MV-4-11 (cell line): ENCODE data around the gene TLE2.
"Not testable (repeated sequence)": the region's sequence is repeated elsewhere in the genome, so short reads cannot be mapped to it uniquely, and the experiment has no call there.

Experiments
- DNase-seq: peaks from one replicate; lab custom pipeline; 2025; lab: John Stamatoyannopoulos, UW

TLE2 gene

GRCh38 chr19:3055741-3056416 is 26.8 kb upstream of the TLE2 start:
- DNase-seq, result no peak

- DNase-seq, result no peak
Observed at GRCh38 chr19:3054972-3055740, 26.1 kb upstream of the TLE2 start.

DNA sequence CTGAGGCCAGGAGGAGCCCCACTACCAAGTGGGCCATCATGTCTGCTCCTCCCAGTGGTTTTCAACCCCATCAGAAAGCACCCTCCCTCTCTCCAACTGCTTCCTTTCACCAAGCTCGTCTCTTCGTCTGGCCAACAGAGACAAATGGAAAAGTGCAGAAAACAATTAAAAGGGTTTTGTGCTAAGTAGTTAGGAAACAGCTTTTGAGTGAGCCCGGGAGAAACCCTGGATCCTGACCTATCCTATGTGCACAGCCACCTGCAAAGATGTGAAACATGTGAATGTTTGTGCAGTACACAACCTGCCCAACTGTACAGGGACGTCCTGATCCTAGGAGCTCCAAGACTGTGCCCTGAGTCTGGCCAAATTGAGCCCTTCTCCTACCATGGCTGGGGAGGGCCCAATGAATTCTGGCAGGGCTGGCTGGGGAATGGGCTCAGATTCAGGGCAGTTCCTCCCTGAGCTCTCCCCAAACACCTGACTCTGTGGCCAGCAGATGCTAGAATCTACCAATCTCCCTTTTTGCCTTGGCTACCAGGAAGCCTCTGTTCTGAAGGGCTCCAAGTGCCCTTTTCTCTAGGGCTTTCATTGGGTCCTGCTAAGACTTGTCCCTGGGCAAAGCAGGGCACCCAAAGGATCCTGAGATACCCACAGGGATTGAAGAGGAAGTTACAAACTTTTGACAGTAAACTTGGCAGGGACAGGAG is 25.3 kb upstream of the TLE2 start:
- no peak for DNase-seq

DNA sequence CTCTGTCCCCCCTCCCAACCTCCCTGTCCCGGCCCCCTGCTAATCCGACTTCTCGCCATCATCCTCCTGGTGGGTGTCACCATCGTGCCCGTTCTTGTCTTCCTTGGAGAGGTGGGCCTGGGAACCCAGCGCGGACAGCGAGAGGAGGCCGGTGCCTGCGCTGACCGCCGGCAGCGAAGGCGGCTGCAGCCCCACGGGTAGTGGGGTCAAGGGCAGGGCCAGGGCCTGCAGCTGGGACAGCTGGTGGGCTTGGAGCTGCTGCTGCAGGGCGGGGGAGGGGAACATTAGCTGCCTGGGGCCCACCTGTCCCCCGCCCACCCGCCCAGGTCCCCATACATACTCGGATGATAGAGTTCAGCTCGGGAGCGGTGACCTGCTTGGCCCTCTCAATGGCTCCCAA is 24.7 kb upstream of the TLE2 start:
- DNase-seq, result no peak

- no peak for DNase-seq
Observed at GRCh38 chr19:3053218-3053621, 24.1 kb upstream of the TLE2 start.

GRCh38 chr19:3050016-3050415 is 20.9 kb upstream of the TLE2 start:
- not testable (repeated sequence) for DNase-seq

DNA sequence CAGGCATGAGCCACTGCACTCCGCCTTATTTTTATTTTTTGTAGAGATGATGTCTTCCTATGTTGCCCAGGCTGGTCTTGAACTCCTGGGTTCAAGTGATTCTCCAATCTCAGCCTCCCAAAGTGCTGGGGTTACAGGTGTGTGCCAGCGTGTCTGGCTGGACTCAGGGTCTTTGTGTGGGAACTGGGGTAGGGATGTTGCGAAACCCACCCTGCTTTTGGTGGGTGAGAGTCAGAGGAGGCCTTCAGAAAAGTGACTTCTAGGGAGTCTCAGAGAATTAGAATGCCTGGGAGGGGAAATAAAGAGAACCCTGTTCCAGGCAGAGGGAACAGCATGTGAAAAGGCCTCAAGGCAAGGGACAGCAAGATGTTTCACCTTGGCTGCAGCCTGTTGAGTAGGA is 20.0 kb upstream of the TLE2 start:
- no peak for DNase-seq

DNA sequence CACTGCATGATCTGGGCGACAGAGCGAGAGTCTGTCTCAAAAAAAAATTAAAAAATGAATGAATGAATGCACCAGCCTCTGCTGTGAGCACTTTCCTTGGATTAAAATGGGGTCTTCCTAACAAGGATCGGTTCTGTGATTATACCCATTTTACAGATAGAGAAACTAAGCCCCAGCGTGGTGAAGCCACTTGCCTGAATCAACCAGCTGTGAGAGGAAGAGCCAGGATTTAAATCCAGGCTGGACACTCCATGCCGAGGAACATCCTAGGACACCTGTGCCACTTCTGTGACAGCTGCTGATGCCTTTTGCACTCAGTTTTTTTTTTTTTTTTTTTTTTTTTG is 19.1 kb upstream of the TLE2 start:
- no peak for DNase-seq

DNA sequence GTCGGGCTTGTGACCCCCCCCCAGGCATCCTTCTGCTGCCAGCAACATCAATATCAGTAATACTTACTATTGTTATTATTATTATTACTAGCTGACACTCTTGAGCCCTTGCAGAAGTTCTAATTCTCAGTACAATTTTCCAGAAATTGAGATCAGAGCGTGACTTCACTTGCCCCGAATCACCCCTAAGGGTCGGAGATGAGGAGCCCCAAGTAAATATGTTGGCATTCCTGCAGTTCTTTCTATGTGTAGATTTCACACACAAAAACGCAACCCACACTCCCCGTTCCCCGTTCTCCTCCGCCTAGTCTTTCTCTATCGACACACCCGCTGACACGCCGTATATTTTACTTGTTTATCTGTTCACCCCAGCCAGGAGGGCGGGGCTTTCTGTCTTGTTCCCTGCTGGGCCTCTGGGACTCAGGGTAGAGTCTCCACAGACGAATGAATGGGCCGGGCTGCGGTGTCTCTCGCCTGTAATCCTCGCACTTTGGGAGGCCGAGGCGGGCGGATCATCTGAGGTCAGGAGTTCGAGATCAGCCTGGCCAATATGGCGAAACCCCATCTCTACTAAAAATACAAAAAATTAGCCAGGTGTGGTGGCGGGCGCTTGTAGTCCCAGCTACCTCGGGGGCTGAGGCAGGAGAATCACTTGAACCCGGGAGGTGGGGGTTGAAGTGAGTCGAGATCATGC is 18.6 kb upstream of the TLE2 start:
- peak; percentile 81 for DNase-seq

DNA sequence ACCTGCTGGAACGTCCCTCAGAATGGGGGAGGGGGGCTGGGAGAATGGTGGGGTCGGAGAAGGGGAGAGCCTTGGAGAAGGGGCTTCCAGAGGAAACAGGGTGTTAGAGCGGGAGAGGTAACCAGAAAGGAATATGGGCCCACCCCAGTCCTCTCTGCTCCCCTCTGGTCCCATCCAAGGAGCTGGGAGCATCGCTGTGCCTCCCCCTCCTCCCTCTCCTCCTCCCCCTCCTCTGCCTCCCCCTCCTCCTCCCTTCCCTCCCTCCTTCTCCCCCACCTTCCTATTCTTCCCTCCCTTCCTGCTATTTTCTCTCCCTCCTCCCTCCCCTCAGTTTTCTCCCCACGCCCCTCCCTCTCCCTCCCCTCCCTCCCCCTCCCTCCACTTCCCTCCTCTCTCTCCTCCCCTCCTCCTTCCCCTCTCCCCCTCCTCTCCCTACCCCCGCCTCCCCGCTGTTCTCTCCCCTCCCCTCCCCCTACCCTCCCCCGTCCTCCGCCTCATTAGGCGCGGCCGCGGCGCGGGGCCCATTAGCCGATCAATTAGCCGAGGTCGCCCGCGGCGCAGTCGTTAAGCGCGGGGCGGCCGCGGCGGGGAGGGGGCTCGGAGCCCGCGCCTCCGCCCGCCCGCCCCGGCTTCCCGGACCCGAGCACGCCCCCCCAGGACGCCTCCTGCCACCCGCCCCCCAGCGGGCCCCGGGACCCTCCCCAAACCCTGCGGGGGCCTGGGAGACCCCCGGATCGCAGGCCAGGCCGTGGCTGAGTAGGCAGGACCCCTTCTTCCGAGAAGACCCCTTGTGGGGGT is 17.8 kb upstream of the TLE2 start:
- no peak for DNase-seq

GRCh38 chr19:3045885-3046697 is 17.0 kb upstream of the TLE2 start:
- no peak for DNase-seq

DNA sequence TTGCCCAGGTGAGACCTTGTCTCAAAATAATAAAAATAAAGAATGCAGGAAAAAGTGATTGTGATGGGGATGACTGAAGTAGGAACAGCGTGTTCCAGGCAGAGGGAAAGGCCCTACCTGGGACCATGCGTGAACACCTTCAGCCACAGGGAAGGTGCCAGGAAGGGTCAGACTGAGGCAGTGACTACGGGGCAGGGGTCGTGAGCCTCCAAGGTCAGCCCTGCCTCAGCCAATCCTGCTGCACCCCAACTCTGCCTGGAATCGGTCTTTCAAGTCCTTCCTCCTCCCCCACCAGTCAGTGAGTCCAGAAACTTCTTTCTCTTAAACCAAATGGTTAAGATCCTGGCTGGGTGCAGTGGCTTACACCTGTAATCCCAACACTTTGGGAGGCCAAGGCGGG is 16.1 kb upstream of the TLE2 start:
- DNase-seq, result no peak

DNA sequence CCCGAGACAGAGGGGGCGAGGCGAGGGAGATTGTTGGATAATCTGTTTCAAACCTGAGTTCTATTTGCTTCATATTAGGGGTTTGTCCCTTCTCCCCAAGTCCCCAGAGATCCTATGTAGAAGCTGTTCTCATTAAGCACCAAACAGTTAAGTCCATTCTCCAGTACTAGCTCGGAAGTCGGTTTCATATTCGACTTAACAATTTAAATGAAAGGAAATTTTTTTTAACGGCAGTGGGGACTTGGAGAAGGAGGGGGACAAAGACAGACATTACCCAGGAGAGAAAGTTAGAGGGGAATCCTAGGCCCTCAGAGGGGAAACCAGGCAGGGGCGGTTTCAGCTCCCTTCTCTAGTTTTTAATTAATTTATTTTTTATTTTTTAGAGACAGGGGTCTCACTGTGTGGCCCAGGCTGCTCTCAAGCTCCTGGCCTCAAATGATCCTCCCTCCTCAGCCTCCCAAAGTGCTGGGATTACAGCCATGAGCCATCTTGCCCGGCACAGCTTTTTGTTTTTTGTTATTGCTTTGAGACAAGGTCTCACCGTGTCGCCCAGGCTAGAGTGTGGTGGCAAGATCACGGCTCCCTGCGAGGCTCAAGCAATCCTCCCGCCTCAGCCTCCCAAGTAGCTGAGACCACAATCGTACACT is 13.7 kb upstream of the TLE2 start:
- DNase-seq, result no peak

DNA sequence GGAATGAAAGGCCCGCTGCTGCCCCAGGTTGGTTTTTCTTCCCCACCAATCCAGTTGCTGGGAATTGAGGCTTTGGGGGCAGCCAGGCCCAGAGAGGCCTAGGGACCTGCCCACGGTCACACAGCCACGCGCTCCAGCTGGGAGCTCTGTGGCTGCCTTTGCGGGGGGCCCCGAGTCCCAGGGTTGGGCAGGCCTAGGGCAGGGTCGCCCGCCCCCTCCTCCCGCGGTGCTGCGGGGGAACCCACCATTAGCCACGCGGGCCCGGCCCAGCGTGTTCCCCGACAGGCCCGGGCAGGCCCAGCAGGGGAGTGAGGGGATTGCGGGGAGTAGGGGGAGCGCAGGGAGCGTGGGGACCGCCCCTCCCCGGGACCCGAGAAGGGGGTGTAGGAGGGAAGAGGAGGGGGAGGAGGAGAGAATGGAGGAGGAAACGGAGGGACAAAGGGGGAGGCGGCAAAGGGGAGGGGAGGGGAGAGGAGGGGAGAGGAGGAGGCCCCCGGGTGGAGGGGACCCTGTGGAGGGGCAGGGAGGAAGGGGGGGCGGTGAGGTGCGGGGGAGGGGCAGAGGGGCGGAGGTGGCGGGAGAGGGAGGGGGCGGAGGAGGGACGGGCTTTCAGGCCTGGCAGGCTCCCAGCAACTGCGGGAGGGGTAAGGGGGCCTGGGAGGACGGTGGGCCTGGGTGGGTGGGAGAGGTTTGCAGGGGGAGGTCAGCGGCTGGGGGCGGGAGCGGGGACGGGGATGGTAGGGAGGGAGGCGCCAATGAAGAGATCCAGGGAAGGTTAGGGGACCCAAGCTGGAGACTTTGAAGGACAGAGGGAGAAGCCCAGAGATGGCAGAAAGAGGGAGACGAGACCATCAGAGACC is 12.9 kb upstream of the TLE2 start:
- DNase-seq, result no peak

- DNase-seq, result no peak
Observed at GRCh38 chr19:3041327-3041726, 12.2 kb upstream of the TLE2 start.

DNA sequence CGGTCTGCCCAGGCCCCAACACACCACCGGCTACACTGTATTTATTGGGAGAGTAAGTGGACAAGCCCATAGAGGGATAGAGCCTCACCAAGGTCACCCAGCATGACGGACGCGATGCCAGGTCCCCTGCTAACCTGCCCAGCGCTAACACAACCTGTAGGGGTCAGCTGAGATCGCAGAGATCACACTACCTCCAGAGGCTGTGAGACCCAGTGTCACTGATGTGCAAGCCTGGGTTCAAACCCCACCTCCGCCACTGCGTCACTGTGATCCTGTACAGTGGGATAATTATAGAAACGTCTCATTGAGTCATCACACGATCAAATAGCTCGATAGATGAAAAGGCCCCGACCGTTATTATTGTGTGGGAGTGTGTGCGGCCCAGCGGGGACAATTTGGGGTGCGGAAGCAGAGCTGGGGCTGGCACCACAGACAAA is 10.6 kb upstream of the TLE2 start:
- DNase-seq, result no peak

DNA sequence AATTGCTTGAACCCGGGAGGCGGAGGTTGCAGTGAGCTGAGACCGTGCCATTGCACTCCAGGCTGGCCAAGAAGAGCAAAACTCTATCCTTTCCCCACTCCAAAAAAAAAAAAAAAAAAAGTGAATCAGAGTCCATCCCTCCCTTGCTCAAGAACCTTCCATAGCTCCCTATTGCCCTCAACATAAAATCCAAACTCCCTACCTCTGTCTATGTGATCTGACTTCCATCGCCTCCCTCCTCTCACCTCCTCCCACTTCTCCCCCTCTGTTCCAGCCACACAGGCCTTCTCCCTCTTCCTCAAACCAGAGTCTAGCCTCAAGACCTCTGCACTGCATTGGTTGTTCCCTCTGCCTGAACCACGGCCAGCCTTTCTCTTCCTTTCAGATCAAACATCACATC is 10.0 kb upstream of the TLE2 start:
- DNase-seq, result no peak

DNA sequence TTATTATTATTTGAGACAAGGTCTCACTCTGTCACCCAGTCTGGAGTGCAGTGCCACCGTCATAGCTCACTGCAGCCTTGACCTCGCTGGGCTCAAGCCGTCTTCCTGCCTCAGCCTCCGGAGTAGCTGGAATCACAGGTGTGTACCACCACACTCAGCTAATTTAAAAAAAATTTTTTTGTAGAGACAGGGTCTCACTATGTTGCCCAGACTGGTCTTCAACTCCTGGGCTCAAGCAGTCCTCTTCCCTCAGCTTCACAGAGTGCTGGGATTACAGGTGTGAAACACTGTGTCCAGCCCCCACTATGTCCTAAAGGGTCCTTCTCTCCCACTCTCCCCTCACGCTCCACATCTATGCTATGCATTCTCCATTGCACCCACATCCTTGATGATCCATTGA is 9.1 kb upstream of the TLE2 start:
- DNase-seq, result no peak

DNA sequence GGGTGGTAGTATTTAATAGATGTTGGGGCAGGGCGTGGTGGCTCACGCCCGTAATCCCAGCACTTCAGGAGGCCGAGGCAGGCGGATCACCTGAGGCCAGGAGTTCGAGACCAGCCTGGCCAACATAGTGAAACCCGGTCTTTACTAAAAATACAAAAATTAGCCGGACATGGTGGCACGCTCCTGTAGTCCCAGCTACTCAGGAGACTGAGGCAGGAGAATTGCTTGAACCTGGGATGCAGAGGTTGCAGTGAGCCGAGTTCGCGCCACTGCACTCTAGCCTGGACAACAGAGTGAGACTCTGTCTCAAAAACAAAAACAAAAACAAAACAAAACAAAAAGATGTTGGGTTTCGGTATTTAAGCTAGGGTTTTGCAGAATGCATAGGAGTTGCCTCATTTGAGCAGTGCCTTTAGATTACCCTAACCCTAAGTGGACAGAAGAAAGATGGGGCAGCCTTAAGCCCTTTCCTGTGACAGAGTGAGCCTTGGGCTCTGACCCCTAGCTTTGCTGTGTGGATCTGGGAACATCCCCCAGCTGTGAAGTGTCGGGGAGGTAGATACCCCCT is 8.0 kb upstream of the TLE2 start:
- DNase-seq, result not testable (repeated sequence)
